CD4-positive, alpha-beta T cell treated with Interleukin-21 for 1 hour (primary cell): ENCODE measurements around the gene NTM.

Source experiments
- DNase-seq: peaks from one replicate; pipeline ENCODE4 v3.0.0-alpha.2; 2020

The NTM gene

DNA sequence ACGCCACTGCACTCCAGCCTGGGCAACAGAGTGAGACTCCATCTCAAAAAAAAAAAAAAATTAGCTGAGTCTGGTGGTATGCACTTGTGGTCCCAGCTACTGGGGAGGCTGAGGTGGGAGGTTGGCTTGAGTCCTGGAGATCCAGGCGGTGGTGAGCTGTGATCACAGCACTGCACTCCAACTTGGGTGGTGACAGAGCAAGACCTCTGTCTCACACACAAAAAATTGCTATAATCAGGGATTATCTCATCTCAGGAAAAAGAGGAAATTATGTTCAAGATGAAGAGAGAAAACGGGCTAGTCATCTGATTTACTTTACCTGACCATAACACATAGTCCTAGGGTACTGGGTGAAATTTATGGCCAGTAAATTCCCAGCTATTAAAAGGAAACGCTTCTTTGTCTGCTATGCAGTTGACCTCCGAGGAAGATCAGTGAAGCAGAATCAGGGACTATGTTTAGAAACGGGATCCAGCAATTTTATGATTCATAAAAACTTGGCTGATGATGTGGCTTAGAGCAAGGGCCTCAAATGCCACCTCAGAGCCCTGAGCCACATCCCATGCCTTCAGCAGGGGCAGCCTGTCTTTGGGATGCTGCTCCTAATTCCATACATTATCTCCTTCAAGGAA, 386.2 kb downstream of the NTM start:
- no peak for DNase-seq

DNA sequence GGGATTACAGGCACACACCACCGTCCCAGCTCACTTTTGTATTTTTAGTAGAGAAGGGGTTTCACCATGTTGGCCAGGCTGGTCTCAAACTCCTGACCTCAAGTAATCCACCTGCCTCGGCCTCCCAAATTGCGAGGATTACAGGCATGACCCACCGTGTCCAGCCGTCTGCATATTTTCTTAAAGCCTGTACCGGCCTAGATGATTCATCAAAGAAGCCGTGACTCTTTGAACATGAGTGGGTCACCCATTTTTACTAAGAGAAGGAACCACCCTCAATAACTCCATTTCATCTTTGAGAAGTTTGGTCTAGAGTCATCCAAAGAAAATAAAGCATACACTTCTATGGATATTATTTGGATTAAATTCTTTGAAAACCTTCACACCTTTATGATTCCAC, 388.3 kb downstream of the NTM start:
- DNase-seq = no peak

GRCh38 chr11:131759140-131759539, 388.7 kb downstream of the NTM start:
- no peak for DNase-seq

DNA sequence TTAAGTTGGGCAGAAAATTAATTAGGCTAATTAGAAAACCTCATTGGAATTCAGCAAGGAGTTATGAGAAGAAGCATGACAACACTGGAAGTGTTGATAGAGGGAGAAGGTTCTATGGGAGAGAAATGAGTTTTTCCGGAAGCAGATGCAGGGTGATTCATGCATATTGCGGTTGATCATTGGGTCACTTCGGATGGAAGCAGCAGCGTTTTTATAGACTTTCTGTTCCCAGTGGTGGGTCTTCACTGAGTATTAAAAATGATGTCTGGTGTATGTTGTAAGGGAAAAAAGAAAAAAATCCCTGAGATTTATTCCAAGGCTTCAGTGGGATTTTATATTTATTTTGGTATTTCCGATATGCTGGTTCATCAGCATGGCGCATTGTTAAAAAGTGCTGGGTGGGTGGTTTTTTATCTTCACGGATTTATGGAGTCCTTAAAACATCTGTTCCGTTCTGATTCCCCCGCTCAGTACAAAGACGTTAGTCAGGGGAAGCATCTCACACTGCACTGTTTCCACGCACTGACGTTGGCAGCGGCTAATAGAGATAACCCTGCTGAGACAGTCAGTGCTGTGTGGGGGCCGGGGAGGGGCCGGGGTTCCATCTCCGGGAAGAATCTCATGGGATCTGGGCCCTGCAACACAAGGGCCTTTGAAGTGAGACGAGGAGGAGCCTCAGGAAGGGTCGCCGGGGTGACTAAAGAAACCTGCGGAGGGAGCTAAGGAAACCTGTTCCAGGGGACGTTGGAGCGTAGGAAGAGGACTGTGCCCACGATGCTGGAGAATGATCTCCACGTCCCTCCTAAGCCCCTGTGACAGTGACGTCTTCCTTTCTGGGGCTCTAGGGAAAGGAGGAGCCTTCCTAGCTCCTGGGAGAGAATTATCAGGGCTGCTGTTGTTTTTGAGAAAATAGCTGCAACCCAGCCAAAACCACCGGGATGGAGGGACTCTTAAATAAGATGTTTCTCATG, 390.0 kb downstream of the NTM start:
- no peak for DNase-seq

DNA sequence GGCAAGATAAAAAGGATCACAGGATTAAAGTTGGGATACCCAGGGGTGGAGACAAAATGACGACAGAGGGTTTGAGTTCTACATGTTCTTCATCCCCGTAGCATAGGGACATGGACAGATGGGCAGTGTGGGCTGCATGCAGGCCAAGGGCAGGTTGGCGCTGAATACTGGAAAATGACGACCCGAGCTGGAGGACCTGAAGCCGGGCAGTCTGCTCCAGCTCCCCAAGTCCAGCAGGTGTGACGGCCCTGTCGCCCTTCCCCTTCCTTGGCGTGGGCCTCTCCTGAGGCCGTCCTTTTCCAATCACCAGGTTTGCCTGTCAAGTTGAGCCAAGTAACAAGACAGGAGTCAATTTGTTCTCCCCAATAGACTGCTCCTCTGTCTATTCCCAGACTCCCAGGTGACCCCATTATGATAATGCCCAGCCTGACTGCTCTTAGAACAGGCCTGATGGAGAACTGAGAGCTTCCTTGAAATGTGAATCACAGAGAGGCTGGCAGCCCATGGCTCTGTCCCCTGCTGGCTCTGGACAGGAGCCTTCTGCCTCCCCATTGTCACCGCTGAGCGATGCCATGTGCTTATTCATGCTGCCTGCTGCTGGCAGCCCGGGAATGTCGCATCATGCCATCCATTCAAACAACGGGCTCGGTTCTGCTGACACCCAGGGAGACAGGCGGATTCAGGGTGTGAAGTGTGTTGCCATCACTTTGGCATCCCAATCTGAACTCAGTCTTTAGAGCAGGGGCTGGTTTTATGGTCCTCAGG, 392.1 kb downstream of the NTM start:
- DNase-seq = no peak

GRCh38 chr11:131763193-131763890, 392.9 kb downstream of the NTM start:
- DNase-seq = no peak

DNA sequence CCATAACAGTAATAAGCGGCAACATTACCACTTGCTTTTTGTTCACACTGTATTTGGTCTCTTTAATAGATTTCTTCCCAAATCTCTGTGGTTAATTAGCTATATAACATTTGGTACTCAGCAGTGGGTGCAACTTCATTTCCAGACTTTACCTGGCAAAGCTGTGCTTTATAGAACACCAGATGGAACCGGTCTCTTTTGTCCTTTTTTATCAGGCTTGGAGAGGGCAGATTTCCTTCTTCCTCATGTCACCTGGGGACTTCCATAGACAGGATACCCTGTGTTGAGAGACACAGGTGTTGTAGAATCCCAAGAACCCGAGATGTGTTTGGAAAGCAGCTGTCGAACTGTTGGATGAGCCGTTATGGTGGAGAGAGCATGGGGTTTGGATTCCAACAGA, 393.7 kb downstream of the NTM start:
- no peak for DNase-seq

- no peak for DNase-seq
Measured at GRCh38 chr11:131764649-131765048, 394.2 kb downstream of the NTM start.

DNA sequence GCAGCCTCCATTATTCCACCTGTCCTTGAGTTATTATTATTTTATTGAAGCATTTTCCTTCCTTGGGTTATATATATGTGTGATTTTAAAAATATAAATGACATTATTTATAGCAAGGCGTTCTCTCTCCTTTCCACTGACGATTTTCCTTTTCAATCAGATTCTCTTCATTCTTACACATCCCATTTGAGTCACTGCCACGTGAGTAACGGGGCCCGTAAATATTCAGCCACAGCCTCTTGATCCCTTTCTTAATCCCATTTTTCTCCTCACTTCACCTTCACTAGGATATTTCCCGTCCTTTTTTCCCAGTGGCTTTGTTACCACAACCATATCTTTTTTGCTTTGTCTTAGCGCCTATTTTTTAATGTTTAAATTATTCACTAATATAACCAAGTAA, 396.2 kb downstream of the NTM start:
- DNase-seq = no peak

- DNase-seq = no peak
Measured at GRCh38 chr11:131767421-131767820, 397.0 kb downstream of the NTM start.

DNA sequence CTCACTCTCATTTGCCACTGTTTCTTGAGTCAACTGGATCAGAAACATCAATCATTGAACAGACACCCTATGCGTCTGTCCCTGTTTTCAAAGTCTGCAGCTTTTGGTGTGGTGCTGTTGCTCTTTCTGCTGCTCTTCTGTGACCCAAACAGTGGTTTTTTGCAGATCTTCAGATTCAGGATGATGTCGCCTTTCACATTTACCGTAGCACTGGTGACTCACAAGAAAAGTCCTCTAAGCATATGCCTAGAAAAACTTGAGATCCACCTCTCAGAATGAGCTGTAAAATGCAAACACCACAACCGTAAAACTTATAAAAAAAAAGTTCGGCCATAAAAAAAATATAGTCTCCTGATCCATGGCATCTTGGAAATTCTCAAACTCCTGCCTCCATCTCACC, 400.4 kb downstream of the NTM start:
- DNase-seq = no peak

DNA sequence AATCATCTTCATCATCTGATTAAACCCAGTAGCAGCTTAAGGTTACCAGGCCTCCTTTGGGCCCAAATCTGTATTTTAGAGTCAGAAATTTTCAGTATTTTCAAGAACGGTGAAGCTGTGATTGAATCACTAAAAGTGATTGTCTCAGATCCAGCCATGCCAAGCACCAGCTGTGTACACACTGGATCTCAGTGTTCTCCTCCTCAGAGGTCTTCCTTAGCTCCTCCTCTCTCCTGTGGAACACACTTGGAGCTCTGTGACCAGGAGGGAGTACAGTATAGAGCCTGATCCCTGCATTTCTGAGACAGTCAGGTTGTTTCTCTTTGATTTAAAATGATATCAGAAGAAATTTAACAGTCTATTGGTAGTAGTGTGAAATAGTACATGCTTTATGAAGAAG, 401.1 kb downstream of the NTM start:
- DNase-seq = no peak

- no peak for DNase-seq
Measured at GRCh38 chr11:131773626-131774025, 403.2 kb downstream of the NTM start.

DNA sequence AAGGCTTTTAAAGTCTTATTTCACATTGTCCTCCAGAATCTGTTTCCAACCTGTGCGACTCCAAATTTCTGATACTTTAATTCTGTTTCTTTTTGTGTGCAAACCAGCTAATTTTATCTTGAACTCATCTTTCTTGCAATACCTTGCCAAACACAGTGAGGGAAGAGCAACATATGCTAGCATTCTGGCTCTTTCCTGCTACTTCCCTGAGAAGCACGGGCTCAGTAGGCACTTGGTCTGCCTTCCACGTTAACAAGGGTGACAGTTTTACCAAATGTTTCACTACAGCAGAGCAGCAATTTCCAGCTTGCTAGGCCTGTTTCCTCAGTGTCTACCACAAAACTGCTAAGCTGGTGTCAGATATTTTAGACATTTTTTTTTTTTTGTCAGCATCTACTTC, 405.8 kb downstream of the NTM start:
- DNase-seq = no peak

DNA sequence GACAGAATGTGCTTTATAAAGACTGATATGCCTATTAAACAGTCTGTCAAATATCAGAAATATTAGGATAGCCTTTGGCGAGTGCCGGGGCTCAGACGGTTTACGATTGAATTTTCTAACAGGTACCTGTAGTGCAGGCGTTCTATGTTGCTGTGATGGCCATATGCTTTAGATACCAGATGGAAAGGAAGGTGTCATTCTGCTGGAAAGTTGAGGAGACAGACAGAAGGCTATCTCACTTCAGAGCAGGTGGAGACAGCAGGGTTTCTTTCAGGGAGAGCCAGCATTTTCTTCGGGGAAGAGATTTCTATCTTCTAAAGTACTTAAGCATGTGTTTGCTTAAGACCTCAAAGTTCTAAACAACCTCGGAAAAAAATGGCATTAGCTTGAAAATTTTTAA, 415.4 kb downstream of the NTM start:
- no peak for DNase-seq

GRCh38 chr11:131787119-131787518, 416.7 kb downstream of the NTM start:
- no peak for DNase-seq

DNA sequence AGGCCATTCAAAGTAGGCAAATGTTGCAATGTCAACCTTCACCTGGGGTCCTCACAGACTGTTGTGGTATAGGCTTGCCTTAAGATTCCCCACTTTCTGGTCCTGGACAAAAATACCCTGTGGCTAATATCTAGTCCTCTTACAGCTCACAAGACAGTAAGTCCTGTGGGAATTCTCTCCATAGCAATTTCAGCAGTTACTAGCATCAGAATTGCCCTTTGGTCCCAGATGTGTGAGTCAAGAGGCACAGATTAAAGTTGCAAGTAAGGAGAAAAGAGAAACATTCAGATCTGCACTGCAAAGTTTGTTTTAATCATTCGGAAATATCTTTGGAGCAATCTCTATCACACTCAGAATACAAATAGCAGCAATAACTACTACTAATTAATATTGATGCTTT, 420.2 kb downstream of the NTM start:
- no peak for DNase-seq

DNA sequence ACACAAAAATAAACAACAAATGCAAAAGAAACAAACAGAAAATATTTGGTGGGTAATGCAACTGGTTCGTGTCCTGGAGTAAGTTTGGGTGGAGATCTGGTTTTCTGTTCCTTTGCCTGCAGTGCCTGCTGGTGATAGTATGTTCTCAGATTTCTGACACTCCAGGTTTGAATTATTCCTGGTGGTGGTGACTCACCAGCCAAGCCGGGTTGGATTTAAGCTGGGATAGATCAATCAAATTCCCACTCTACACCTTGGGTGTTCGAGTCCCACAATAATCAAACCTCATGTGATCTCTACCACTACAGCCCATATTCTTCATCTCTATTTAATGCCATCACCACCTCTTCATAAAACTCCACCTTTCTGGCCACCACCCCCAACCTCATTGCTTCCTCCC, 421.8 kb downstream of the NTM start:
- DNase-seq = no peak

GRCh38 chr11:131796089-131796488, 425.7 kb downstream of the NTM start:
- no peak for DNase-seq

GRCh38 chr11:131796541-131796940, 426.1 kb downstream of the NTM start:
- DNase-seq = no peak

GRCh38 chr11:131800452-131800851, 430.0 kb downstream of the NTM start:
- DNase-seq = no peak

DNA sequence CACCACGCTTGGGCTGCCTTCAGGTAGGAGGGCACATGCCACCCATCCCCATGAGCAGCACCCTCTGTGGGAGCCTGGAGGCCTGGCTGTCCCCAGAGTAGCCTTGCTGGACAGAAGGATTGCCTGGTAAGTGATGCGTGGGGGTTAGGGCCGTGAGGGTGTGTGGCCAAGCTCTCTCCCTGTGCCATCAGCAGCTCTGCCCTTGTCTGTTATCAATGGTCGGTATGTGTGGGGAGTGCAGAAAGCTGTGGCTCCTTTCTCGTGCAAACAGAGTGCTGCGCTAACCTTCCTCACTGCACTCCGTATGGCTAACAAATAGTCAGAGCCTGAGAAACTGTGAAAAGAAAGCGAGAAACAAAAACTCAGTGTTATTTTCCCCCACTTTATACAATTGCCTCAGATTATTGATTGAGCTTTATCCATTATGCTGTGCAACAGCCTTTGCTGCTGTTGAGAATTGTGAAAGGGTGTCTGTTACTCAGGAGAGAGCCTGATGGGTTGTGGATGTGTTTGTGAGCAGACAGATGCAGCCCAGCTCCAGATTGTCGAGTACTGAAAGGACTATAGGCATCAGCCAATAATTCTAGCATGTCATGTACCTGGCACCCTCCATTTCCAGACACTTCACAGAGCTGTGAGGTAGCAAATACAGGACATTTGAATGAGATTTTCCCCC, 432.2 kb downstream of the NTM start:
- no peak for DNase-seq
